Karpas-422 (cell line): Measurements from ENCODE around the gene SNX22. TPM values are rescaled to one million over a fixed set of nuclear protein-coding genes. Genes with fewer than 3 reads are reported as not detected.

Experiments used
- DNase-seq: peaks from one replicate; pipeline ENCODE4 v3.0.0-alpha.2; 2015
- H2AFZ ChIP-seq: fragments of 200-600 bp; sonication (generic); 2 replicates; pipeline ENCODE4 v1.6.1; 2014; ENCODE audit warnings: antibody characterized with exemption, low read length, mixed read lengths
- H3K27ac ChIP-seq: fragments of 200-600 bp; sonication (generic); 2 replicates; pipeline ENCODE4 v1.5.1; 2014; ENCODE audit warnings: mild to moderate bottlenecking, low read length, moderate library complexity
- H3K27me3 ChIP-seq: fragments of 200-600 bp; sonication (generic); 2 replicates; pipeline ENCODE4 v1.6.1; 2014; ENCODE audit warnings: low read length, mixed read lengths
- H3K36me3 ChIP-seq: fragments of 200-600 bp; sonication (generic); 2 replicates; pipeline ENCODE4 v1.6.1; 2014; ENCODE audit warnings: low read length, mixed read lengths; ENCODE audit not compliant: insufficient read depth
- H3K4me1 ChIP-seq: fragments of 200-600 bp; sonication (generic); 2 replicates; pipeline ENCODE4 v1.6.1; 2014; ENCODE audit warnings: mild to moderate bottlenecking, low read length, mixed read lengths
- H3K4me2 ChIP-seq: fragments of 200-600 bp; sonication (generic); 2 replicates; pipeline ENCODE4 v1.6.1; 2014; ENCODE audit warnings: low read length, low read depth, mild to moderate bottlenecking; ENCODE audit not compliant: poor library complexity, severe bottlenecking
- H3K4me3 ChIP-seq: fragments of 200-600 bp; sonication (generic); 2 replicates; pipeline ENCODE4 v1.5.1; 2014; ENCODE audit warnings: mild to moderate bottlenecking, antibody characterized with exemption, low read length, mixed read lengths
- H3K79me2 ChIP-seq: fragments of 200-600 bp; sonication (generic); 2 replicates; pipeline ENCODE4 v1.6.1; 2014; ENCODE audit warnings: mild to moderate bottlenecking, low read length, mixed read lengths
- H3K9ac ChIP-seq: fragments of 200-600 bp; sonication (generic); 2 replicates; pipeline ENCODE4 v1.6.0; 2014; ENCODE audit warnings: low read length
- H3K9me2 ChIP-seq: fragments of 200-600 bp; sonication (generic), shearing (Covaris generic); replicated peaks from 2 replicates; pipeline ENCODE4 v1.6.0; 2014; ENCODE audit warnings: mild to moderate bottlenecking, low read length, moderate library complexity; ENCODE audit not compliant: insufficient read depth
- H3K9me3 ChIP-seq: fragments of 300-700, 200-600 bp; sonication (generic); 2 replicates; pipeline ENCODE4 v1.6.1; 2014; ENCODE audit warnings: low read length, mixed read lengths
- H4K20me1 ChIP-seq: fragments of 200-600 bp; sonication (generic); 2 replicates; pipeline ENCODE4 v1.6.1; 2014; ENCODE audit warnings: mild to moderate bottlenecking, antibody characterized with exemption, low read length, low read depth; ENCODE audit not compliant: insufficient read depth
- small RNA-seq: library from RNA; depleted of rRNA; stranded (forward); fragments of <200 nt; gene quantifications from one replicate; pipeline ENCODE3, GENCODE V24; 2014
- total RNA-seq: library from RNA; depleted of rRNA; stranded (reverse); fragments of >200 nt; shearing (Covaris generic); gene quantifications from 2 replicates; pipeline ENCODE4 v1.2.3, GENCODE V29; 2014; ENCODE audit warnings: low replicate concordance; rRNA removed

The SNX22 gene
- total RNA-seq, 1 experiment from 2014 or later, result 51.5 TPM

GRCh38 chr15:64187396-64188191 is 36.1 kb downstream of the SNX22 start:
- H3K79me2 ChIP-seq, result no peaks in the 10 kb centered on the region
- no peak overlapping the region for H3K27ac ChIP-seq
- DNase-seq, result no peak
- H2AFZ ChIP-seq, result no peak overlapping the region
- no peaks in the 10 kb centered on the region for H4K20me1 ChIP-seq
- H3K9me2 ChIP-seq, result no peaks in the 10 kb centered on the region
- H3K9ac ChIP-seq, result no peak overlapping the region
- H3K9me3 ChIP-seq, result no peaks in the 10 kb centered on the region
- H3K4me2 ChIP-seq, result no peak overlapping the region
- H3K27me3 ChIP-seq, result no peaks in the 10 kb centered on the region
- H3K36me3 ChIP-seq, result peaks cover 4% of the 10 kb centered on the region; the same call in 1 of the 2 replicates
- H3K4me3 ChIP-seq, result no peak overlapping the region
- peaks cover 21% of the 10 kb centered on the region for H3K4me1 ChIP-seq

- H3K4me2 ChIP-seq, result peak overlapping the region; percentile 31
- peak; percentile 68 for DNase-seq
- no peaks in the 10 kb centered on the region for H3K9me3 ChIP-seq
- no peaks in the 10 kb centered on the region for H4K20me1 ChIP-seq
- peaks cover 5% of the 10 kb centered on the region; the same call in 1 of the 2 replicates for H3K79me2 ChIP-seq
- H3K9me2 ChIP-seq, result no peaks in the 10 kb centered on the region
- no peak overlapping the region for H3K9ac ChIP-seq
- H3K27ac ChIP-seq, result peak overlapping the region; percentile 12; the same call in 1 of the 2 replicates
- peaks cover 15% of the 10 kb centered on the region for H3K4me1 ChIP-seq
- H3K36me3 ChIP-seq, result peaks cover 7% of the 10 kb centered on the region
- no peak overlapping the region for H2AFZ ChIP-seq
- no peak overlapping the region for H3K4me3 ChIP-seq
- no peaks in the 10 kb centered on the region for H3K27me3 ChIP-seq
These were observed 40.7 kb downstream of the SNX22 start for GRCh38 chr15:64191971-64192830.

GRCh38 chr15:64193971-64194370 is 42.4 kb downstream of the SNX22 start:
- Histone ChIP-seq H3K79me2 (peaks cover 5% of the 10 kb centered on the region; the same call in 1 of the 2 replicates), H3K9ac (no peak overlapping the region), H3K9me2 (no peaks in the 10 kb centered on the region), H2AFZ (no peak overlapping the region), H3K4me1 (peaks cover 15% of the 10 kb centered on the region), H3K27ac (no peak overlapping the region), H3K27me3 (no peaks in the 10 kb centered on the region), H3K36me3 (peaks cover 3% of the 10 kb centered on the region), H3K4me3 (no peak overlapping the region), H3K4me2 (no peak overlapping the region), H3K9me3 (no peaks in the 10 kb centered on the region), H4K20me1 (no peaks in the 10 kb centered on the region)
- no peak for DNase-seq

- DNase-seq, result no peak
- H2AFZ ChIP-seq, result no peak overlapping the region
- H3K9me2 ChIP-seq, result no peaks in the 10 kb centered on the region
- peaks cover 7% of the 10 kb centered on the region for H3K36me3 ChIP-seq
- H3K79me2 ChIP-seq, result peaks cover 5% of the 10 kb centered on the region; the same call in 1 of the 2 replicates
- H3K4me2 ChIP-seq, result no peak overlapping the region
- H3K9ac ChIP-seq, result no peak overlapping the region
- no peaks in the 10 kb centered on the region for H4K20me1 ChIP-seq
- H3K4me1 ChIP-seq, result peaks cover 6% of the 10 kb centered on the region
- H3K4me3 ChIP-seq, result no peak overlapping the region
- no peaks in the 10 kb centered on the region for H3K9me3 ChIP-seq
- H3K27me3 ChIP-seq, result no peaks in the 10 kb centered on the region
- no peak overlapping the region for H3K27ac ChIP-seq
These were observed 45.9 kb downstream of the SNX22 start for GRCh38 chr15:64197425-64197824.

- peaks cover 14% of the 10 kb centered on the region; the same call in 1 of the 2 replicates for H3K79me2 ChIP-seq
- H3K4me2 ChIP-seq, result no peak overlapping the region
- H3K9me3 ChIP-seq, result no peaks in the 10 kb centered on the region
- no peaks in the 10 kb centered on the region for H3K27me3 ChIP-seq
- no peak overlapping the region for H3K27ac ChIP-seq
- peaks cover 12% of the 10 kb centered on the region for H3K4me1 ChIP-seq
- H2AFZ ChIP-seq, result no peak overlapping the region
- H3K9me2 ChIP-seq, result no peaks in the 10 kb centered on the region
- peaks cover 9% of the 10 kb centered on the region for H3K36me3 ChIP-seq
- no peak for DNase-seq
- no peaks in the 10 kb centered on the region for H4K20me1 ChIP-seq
- no peak overlapping the region for H3K9ac ChIP-seq
- no peak overlapping the region for H3K4me3 ChIP-seq
These were observed 53.7 kb downstream of the SNX22 start for GRCh38 chr15:64205202-64205601.

Small RNAs within 50 kb of the gene (small RNA-seq; reads per million reads assigned to genes)
- gene RF00019, result not detected

Other genes starting within 250 kb of the SNX22 start
- 40.4 and 56.4 TPM in 2 replicates for gene DAPK2, start 105.2 kb upstream of the SNX22 start, total RNA-seq
- gene CIAO2A, start 57.9 kb upstream of the SNX22 start, total RNA-seq, result 106 and 129 TPM in 2 replicates
- gene SNX1, start 55.7 kb upstream of the SNX22 start, total RNA-seq, result 52.0 and 55.5 TPM in 2 replicates
- gene PPIB, start 11.3 kb downstream of the SNX22 start, total RNA-seq, result 165 and 257 TPM in 2 replicates
- 29.1 and 37.1 TPM in 2 replicates for gene CSNK1G1, start 204.4 kb downstream of the SNX22 start, total RNA-seq
- 24.7 and 223 TPM in 2 replicates for gene PCLAF, start 229.7 kb downstream of the SNX22 start, total RNA-seq
- 9.2 and 11.9 TPM in 2 replicates for gene TRIP4, start 236.1 kb downstream of the SNX22 start, total RNA-seq